Epithelial cell of proximal tubule (primary cell): ENCODE results near the gene DYNC2I2. TPM values are rescaled to one million over a fixed set of nuclear protein-coding genes. Genes with fewer than 3 reads are reported as not detected.
"Not testable (repeated sequence)": the region's sequence is repeated elsewhere in the genome, so short reads cannot be mapped to it uniquely, and the experiment has no call there.

Source experiments
- DNase-seq: peaks from one replicate; pipeline ENCODE4 v3.0.0-alpha.2; 2011; ENCODE audit warnings: low read depth
- H3K4me3 ChIP-seq: 2 replicates; pipeline ENCODE4 v1.5.1; 2011; ENCODE audit warnings: low read depth, mild to moderate bottlenecking, low read length
- CTCF ChIP-seq: conservative IDR thresholded peaks from 2 replicates; pipeline ENCODE4 v1.5.1; 2012; ENCODE audit warnings: low read depth, mild to moderate bottlenecking, low read length
- total RNA-seq: library from RNA; depleted of rRNA; stranded (reverse); fragments of >200 nt; gene quantifications from 2 replicates; pipeline ENCODE4 v1.2.3, GENCODE V29; 2015

Gene DYNC2I2
- total RNA-seq, 1 donor from 2014 or later: 121 TPM

- no peak for DNase-seq
- no peak for TF ChIP-seq CTCF
- peak overlapping the region; percentile 95 for H3K4me3 ChIP-seq
Measured at GRCh38 chr9:128684325-128685199, 27.9 kb upstream of the DYNC2I2 start.

DNA sequence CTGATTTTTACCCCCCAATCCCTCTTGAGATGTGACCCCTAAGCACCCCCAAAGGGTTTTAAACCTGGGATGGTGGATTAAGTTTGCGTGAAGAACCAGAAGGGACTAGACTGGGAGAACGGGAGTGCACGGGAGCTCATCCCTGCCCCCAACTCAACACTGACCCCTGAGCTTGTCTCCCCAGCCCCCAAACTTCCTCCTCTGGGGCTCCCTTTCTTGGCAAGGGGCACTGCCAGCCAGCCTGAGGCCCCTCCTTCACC is 27.3 kb upstream of the DYNC2I2 start:
- no peak for TF ChIP-seq CTCF
- no peak for DNase-seq
- peak overlapping the region; percentile 95 for H3K4me3 ChIP-seq

- TF ChIP-seq CTCF: no peak
- peak; percentile 80 for DNase-seq
- peak overlapping the region; percentile 95 for H3K4me3 ChIP-seq
Measured at GRCh38 chr9:128683340-128684064, 26.9 kb upstream of the DYNC2I2 start.

GRCh38 chr9:128677794-128678193 is 21.1 kb upstream of the DYNC2I2 start:
- no peak for DNase-seq
- TF ChIP-seq CTCF: no peak
- no peak overlapping the region for H3K4me3 ChIP-seq

DNA sequence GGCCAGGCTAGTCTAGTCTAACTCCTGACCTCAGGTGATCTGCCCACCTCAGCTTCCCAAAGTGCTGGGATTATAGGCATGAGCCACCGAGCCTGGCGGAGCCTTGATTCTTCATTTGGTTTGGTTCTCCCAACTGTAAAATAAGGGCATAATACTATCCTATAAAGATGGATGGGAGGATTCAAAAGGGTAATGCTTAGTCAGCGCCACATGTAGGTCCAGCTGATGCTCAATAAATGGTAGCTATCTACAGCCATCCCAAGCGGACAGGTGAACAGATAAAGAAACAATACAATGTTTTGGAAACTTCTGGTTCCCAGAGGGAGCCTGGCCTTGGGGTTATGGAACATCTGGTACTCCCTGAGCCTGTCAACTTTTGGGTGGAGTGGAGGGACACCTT is 18.7 kb upstream of the DYNC2I2 start:
- TF ChIP-seq CTCF: no peak
- H3K4me3 ChIP-seq: no peak overlapping the region
- DNase-seq: no peak

DNA sequence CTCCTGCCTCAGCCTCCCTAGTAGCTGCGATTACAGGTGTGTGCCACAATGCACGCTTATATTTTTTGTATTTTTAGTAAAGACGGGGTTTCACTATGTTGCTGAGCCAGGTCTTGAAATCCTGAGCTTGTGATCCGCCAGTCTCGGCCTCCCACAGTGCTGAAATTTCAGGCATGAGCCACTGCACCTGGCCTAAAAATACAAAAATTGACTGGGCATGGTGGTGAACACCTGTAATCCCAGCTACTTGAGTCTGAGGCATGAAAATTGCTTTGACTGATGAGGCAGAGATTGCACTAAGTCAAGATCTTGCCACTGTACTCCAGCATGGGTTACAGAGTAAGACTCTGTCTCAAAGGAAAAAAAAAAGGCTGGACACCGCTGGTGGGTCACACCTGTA is 13.1 kb upstream of the DYNC2I2 start:
- no peak overlapping the region for H3K4me3 ChIP-seq
- DNase-seq: no peak
- TF ChIP-seq CTCF: no peak

GRCh38 chr9:128666481-128666941 is 9.9 kb upstream of the DYNC2I2 start:
- H3K4me3 ChIP-seq, DNase-seq: not testable (repeated sequence)
